Jurkat, Clone E6-1 (cell line): ENCODE measurements around the gene CD83.

Source experiments
- DNase-seq: peaks from one replicate; pipeline ENCODE4 v3.0.0-alpha.2; 2011; ENCODE audit warnings: low read depth, low spot score
- H3K4me3 ChIP-seq: 2 replicates; pipeline ENCODE4 v1.5.1; 2011; ENCODE audit warnings: mild to moderate bottlenecking, low read length, control low read depth, moderate library complexity

The CD83 gene

GRCh38 chr6:14174996-14175395 is 57.4 kb downstream of the CD83 start:
- DNase-seq = no peak
- H3K4me3 ChIP-seq = no peak overlapping the region

GRCh38 chr6:14176429-14176828 is 58.9 kb downstream of the CD83 start:
- DNase-seq = no peak
- H3K4me3 ChIP-seq = no peak overlapping the region

- no peak overlapping the region for H3K4me3 ChIP-seq
- no peak for DNase-seq
Observed at GRCh38 chr6:14177413-14178082, 60.0 kb downstream of the CD83 start.

GRCh38 chr6:14178083-14178445 is 60.5 kb downstream of the CD83 start:
- H3K4me3 ChIP-seq = no peak overlapping the region
- no peak for DNase-seq

GRCh38 chr6:14180609-14181008 is 63.0 kb downstream of the CD83 start:
- no peak overlapping the region for H3K4me3 ChIP-seq
- no peak for DNase-seq

GRCh38 chr6:14182916-14183315 is 65.3 kb downstream of the CD83 start:
- no peak for DNase-seq
- no peak overlapping the region for H3K4me3 ChIP-seq
